Measurements from ENCODE around the gene KLF11. TPM values are rescaled to one million over a fixed set of nuclear protein-coding genes. Genes with fewer than 3 reads are reported as not detected.

The KLF11 gene
- total and polyA plus RNA-seq, 8 donors = 4.1 to 21.6 (median 12.0) TPM

- peaks cover 5 to 20% (median 19%) of the 10 kb centered on the region in 4 donors for H3K36me3 ChIP-seq
- no peaks in the 10 kb centered on the region for H3K9me3 ChIP-seq
- 92 to 94% (median 93%) methylated on average over 14 to 17 of the region's 17 CpGs for WGBS, 5 donors
- no peaks in the 10 kb centered on the region for H3K27me3 ChIP-seq
- DNase-seq = no peak
- H3K27ac ChIP-seq = peak overlapping the region in 1 of 5 donors; percentile 74
- H3K4me1 ChIP-seq = peaks cover 15 to 42% (median 33%) of the 10 kb centered on the region in 4 donors
- intact Hi-C loops (cut with DNase I; ENCODE audit: low total_unique reads) = loop anchor here (10.0 kb wide), 1 partner anchor 244 kb away; no protein-coding TSS in a partner anchor
- TF ChIP-seq POLR2AphosphoS5 (IDR thresholded peaks at IDR 0.05) (no peak), CTCF (IDR thresholded peaks at IDR 0.05) (no peak), POLR2A (IDR thresholded peaks at IDR 0.05) (no peak), EP300 (IDR thresholded peaks at IDR 0.05) (no peak)
- no peak overlapping the region for H3K4me3 ChIP-seq
Observed at GRCh38 chr2:10059016-10059351, 15.6 kb downstream of the KLF11 start.

- WGBS, 5 donors = 75 to 91% (median 84%) methylated on average over 16 to 20 of the region's 20 CpGs
- peak overlapping the region in 1 of 5 donors; percentile 68 for H3K27ac ChIP-seq
- no peak for TF ChIP-seq CTCF (IDR thresholded peaks at IDR 0.05)
- no peak for TF ChIP-seq EP300 (IDR thresholded peaks at IDR 0.05)
- no peak for TF ChIP-seq POLR2AphosphoS5 (IDR thresholded peaks at IDR 0.05)
- no peak for TF ChIP-seq POLR2A (IDR thresholded peaks at IDR 0.05)
- intact Hi-C loops (cut with DNase I; ENCODE audit: low total_unique reads) = loop anchor here (10.0 kb wide), 1 partner anchor 245 kb away; no protein-coding TSS in a partner anchor
- no peak overlapping the region for H3K4me3 ChIP-seq
- DNase-seq = no peak
- no peaks in the 10 kb centered on the region for H3K27me3 ChIP-seq
- H3K4me1 ChIP-seq = peaks cover 15 to 34% (median 30%) of the 10 kb centered on the region in 4 donors
- H3K36me3 ChIP-seq = peaks cover 0 to 12% (median 11%) of the 10 kb centered on the region in 4 donors
- H3K9me3 ChIP-seq = no peaks in the 10 kb centered on the region
Observed at GRCh38 chr2:10059552-10060335, 16.4 kb downstream of the KLF11 start.

GRCh38 chr2:10061221-10061925 lies 18.0 kb downstream of the KLF11 start:
- intact Hi-C loops (cut with DNase I; ENCODE audit: low total_unique reads) = no loop called here
- no peaks in the 10 kb centered on the region for H3K9me3 ChIP-seq
- peaks cover 15 to 29% (median 27%) of the 10 kb centered on the region in 4 donors for H3K4me1 ChIP-seq
- no peak overlapping the region for H3K4me3 ChIP-seq
- TF ChIP-seq POLR2A (IDR thresholded peaks at IDR 0.05) = no peak
- no peak for TF ChIP-seq CTCF (IDR thresholded peaks at IDR 0.05)
- TF ChIP-seq POLR2AphosphoS5 (IDR thresholded peaks at IDR 0.05) = no peak
- no peak for TF ChIP-seq EP300 (IDR thresholded peaks at IDR 0.05)
- DNase-seq = no peak
- peak overlapping the region in 1 of 5 donors; percentile 68 for H3K27ac ChIP-seq
- H3K36me3 ChIP-seq = peaks cover 0 to 10% (median 0%) of the 10 kb centered on the region in 4 donors
- WGBS, 5 donors = 83 to 90% (median 85%) methylated on average over 8 to 9 of the region's 9 CpGs
- no peaks in the 10 kb centered on the region for H3K27me3 ChIP-seq

- no peak for DNase-seq
- WGBS, 5 donors = 75 to 90% (median 78%) methylated on average over 10 of the region's 10 CpGs
- no peak overlapping the region for H3K4me3 ChIP-seq
Observed at GRCh38 chr2:10062931-10063365, 19.6 kb downstream of the KLF11 start.

More at GRCh38 chr2:10062931-10063365, 19.6 kb downstream of the KLF11 start:
- Histone ChIP-seq H3K4me1 (peaks cover under 1 to 13% (median 12%) of the 10 kb centered on the region in 4 donors), H3K9me3 (no peaks in the 10 kb centered on the region), H3K27me3 (no peaks in the 10 kb centered on the region), H3K36me3 (peaks cover 0 to 10% (median 0%) of the 10 kb centered on the region in 4 donors), H3K27ac (no peak overlapping the region)
- no peak for TF ChIP-seq POLR2A (IDR thresholded peaks at IDR 0.05)
- TF ChIP-seq POLR2AphosphoS5 (IDR thresholded peaks at IDR 0.05) = no peak
- TF ChIP-seq CTCF (IDR thresholded peaks at IDR 0.05) = no peak
- TF ChIP-seq EP300 (IDR thresholded peaks at IDR 0.05) = no peak
- intact Hi-C loops (cut with DNase I; ENCODE audit: low total_unique reads) = no loop called here

Data from stomach (tissue), 9 donors.